ENCODE data around the gene MIEF2. TPM values are rescaled to one million over a fixed set of nuclear protein-coding genes. Genes with fewer than 3 reads are reported as not detected.

The MIEF2 gene
- total RNA-seq, 1 experiment from 2014 or later = 17.5 TPM

GRCh38 chr17:18262641-18263040, 2.2 kb downstream of the MIEF2 start:
- no peak overlapping the region for H3K9ac ChIP-seq (ENCODE audit: low read length)
- H3K79me2 ChIP-seq (ENCODE audit: low read length) = peaks cover 28% of the 10 kb centered on the region
- no TSS peak for BruUV-seq (replicated peaks)
- ChIA-PET POLR2A (ENCODE audit: unreplicated experiment) (no interaction called here), CTCF (no interaction called here)
- H3K4me3 ChIP-seq (ENCODE audit: low read length) = no peak overlapping the region
- ATAC-seq (no peak), DNase-seq (no peak)
- intact Hi-C loops (cut with micrococcal nuclease) = no loop called here
- H3K36me3 ChIP-seq (ENCODE audit: low read depth, low read length) = no peaks in the 10 kb centered on the region
- H3K9me3 ChIP-seq (ENCODE audit: low read length) = no peaks in the 10 kb centered on the region
- H3F3A ChIP-seq (ENCODE audit: low read length, unreplicated experiment) = no peaks in the 10 kb centered on the region
- peaks cover 22% of the 10 kb centered on the region for H3K4me1 ChIP-seq (ENCODE audit: insufficient read depth, low read length)
- no peak overlapping the region for H2AFZ ChIP-seq (ENCODE audit: low read length)
- H3K9me2 ChIP-seq (replicated peaks; ENCODE audit: low read length) = no peaks in the 10 kb centered on the region
- no peak overlapping the region for H3K4me2 ChIP-seq (ENCODE audit: low read length)
- no peaks in the 10 kb centered on the region for H3K27me3 ChIP-seq (ENCODE audit: low read length)
- TF ChIP-seq EZH2 (IDR thresholded peaks at IDR 0.05; ENCODE audit: low read length, unreplicated experiment) (no peak), EZH2phosphoT487 (IDR thresholded peaks at IDR 0.05; ENCODE audit: borderline replicate concordance, low read length) (no peak), CTCF (conservative IDR thresholded peaks at IDR 0.05; ENCODE audit: low read depth, low read length) (no peak)
- H3K27ac ChIP-seq (ENCODE audit: low read length) = no peak overlapping the region
- no peaks in the 10 kb centered on the region for H4K20me1 ChIP-seq (ENCODE audit: low read length)

- H3K9ac ChIP-seq (ENCODE audit: low read length) = no peak overlapping the region
- ATAC-seq = no peak
- CTCF ChIA-PET = no interaction called here
- DNase-seq = no peak
- intact Hi-C loops (cut with micrococcal nuclease) = no loop called here
- TF ChIP-seq EZH2phosphoT487 (IDR thresholded peaks at IDR 0.05; ENCODE audit: borderline replicate concordance, low read length) (no peak), EZH2 (IDR thresholded peaks at IDR 0.05; ENCODE audit: low read length, unreplicated experiment) (no peak), CTCF (conservative IDR thresholded peaks at IDR 0.05; ENCODE audit: low read depth, low read length) (no peak)
- no TSS peak for BruUV-seq (replicated peaks)
- no peak overlapping the region for H3K4me2 ChIP-seq (ENCODE audit: low read length)
- POLR2A ChIA-PET (ENCODE audit: unreplicated experiment) = no interaction called here
- H3K79me2 ChIP-seq (ENCODE audit: low read length) = peaks cover 19% of the 10 kb centered on the region
- no peaks in the 10 kb centered on the region for H3F3A ChIP-seq (ENCODE audit: low read length, unreplicated experiment)
- peaks cover 17% of the 10 kb centered on the region for H3K4me1 ChIP-seq (ENCODE audit: insufficient read depth, low read length)
- H4K20me1 ChIP-seq (ENCODE audit: low read length) = no peaks in the 10 kb centered on the region
- no peaks in the 10 kb centered on the region for H3K9me2 ChIP-seq (replicated peaks; ENCODE audit: low read length)
- H2AFZ ChIP-seq (ENCODE audit: low read length) = no peak overlapping the region
- no peak overlapping the region for H3K27ac ChIP-seq (ENCODE audit: low read length)
- no peak overlapping the region for H3K4me3 ChIP-seq (ENCODE audit: low read length)
- no peaks in the 10 kb centered on the region for H3K36me3 ChIP-seq (ENCODE audit: low read depth, low read length)
- H3K9me3 ChIP-seq (ENCODE audit: low read length) = no peaks in the 10 kb centered on the region
- no peaks in the 10 kb centered on the region for H3K27me3 ChIP-seq (ENCODE audit: low read length)
These were observed 3.6 kb downstream of the MIEF2 start for GRCh38 chr17:18263885-18264682.

GRCh38 chr17:18267366-18267765, 6.9 kb downstream of the MIEF2 start:
- Histone ChIP-seq H3K27me3 (ENCODE audit: low read length) (no peaks in the 10 kb centered on the region), H3F3A (ENCODE audit: low read length, unreplicated experiment) (no peaks in the 10 kb centered on the region), H3K9me2 (replicated peaks; ENCODE audit: low read length) (no peaks in the 10 kb centered on the region), H3K4me3 (ENCODE audit: low read length) (no peak overlapping the region), H3K9ac (ENCODE audit: low read length) (no peak overlapping the region), H3K9me3 (ENCODE audit: low read length) (no peaks in the 10 kb centered on the region), H4K20me1 (ENCODE audit: low read length) (no peaks in the 10 kb centered on the region), H3K79me2 (ENCODE audit: low read length) (peaks cover 3% of the 10 kb centered on the region), H3K4me1 (ENCODE audit: insufficient read depth, low read length) (no peaks in the 10 kb centered on the region), H3K36me3 (ENCODE audit: low read depth, low read length) (no peaks in the 10 kb centered on the region; the same call in 1 of the 2 replicates), H3K4me2 (ENCODE audit: low read length) (no peak overlapping the region), H2AFZ (ENCODE audit: low read length) (no peak overlapping the region), H3K27ac (ENCODE audit: low read length) (no peak overlapping the region)
- CTCF ChIA-PET = no interaction called here
- intact Hi-C loops (cut with micrococcal nuclease) = no loop called here
- TF ChIP-seq CTCF (conservative IDR thresholded peaks at IDR 0.05; ENCODE audit: low read depth, low read length) (no peak), EZH2 (IDR thresholded peaks at IDR 0.05; ENCODE audit: low read length, unreplicated experiment) (no peak), EZH2phosphoT487 (IDR thresholded peaks at IDR 0.05; ENCODE audit: borderline replicate concordance, low read length) (no peak)
- BruUV-seq (replicated peaks) = no TSS peak
- DNase-seq (no peak), ATAC-seq (no peak)
- POLR2A ChIA-PET (ENCODE audit: unreplicated experiment) = interaction anchor here (0.6 kb wide), 1 partner anchor 11 kb away, joined by 3 read pairs; no protein-coding TSS in a partner anchor

All from PC-3 (cell line).